HepG2 (cell line): Measurements from ENCODE around the gene SFXN5. TPM values are rescaled to one million over a fixed set of nuclear protein-coding genes. Genes with fewer than 3 reads are reported as not detected.

Experiments used
- ATAC-seq: fragments of 200-7000 bp; cut with Tn5 transposase; 3 replicates; pipeline ENCODE4 v1.9.1; 2020; ENCODE audit warnings: mild to moderate bottlenecking, moderate library complexity
- BruUV-seq: library from RNA; stranded (reverse); fragments of 400-500 nt; replicated peaks from 2 replicates; lab custom pipeline; 2021; lab: Mats Ljungman, UMichigan
- CTCF ChIA-PET: fragments of 300-600 bp; formaldehyde crosslinking; extraction: SDS; loops from one replicate; lab custom pipeline; 2021; ENCODE audit warnings: low total read pairs, inconsistent platforms, low intra/inter-chr PET ratio; lab: Yijun Ruan, JAX
- POLR2A ChIA-PET: fragments of 350-600 bp; sonication (Branson Sonifier 250); formaldehyde crosslinking; loops from one replicate; lab custom pipeline; 2020; ENCODE audit warnings: antibody characterized with exemption, inconsistent platforms; lab: Yijun Ruan, JAX
- DNase-seq: peaks from one replicate; pipeline ENCODE4 v3.0.0-alpha.2; 2015; ENCODE audit warnings: low spot score
- FAIRE-seq: peaks from 3 replicates; lab custom pipeline; 2011; peaks lifted over from hg19 to GRCh38; lab: Jason Lieb, UNC
- H2AFZ ChIP-seq: one replicate; pipeline ENCODE4 v1.6.1; 2011; ENCODE audit warnings: low read length, inconsistent platforms
- H3K27ac ChIP-seq: fragments of 300-600 bp; 3 replicates; pipeline ENCODE4 v1.8.0; 2011; ENCODE audit warnings: mixed run types, mild to moderate bottlenecking, mixed read lengths, low read length, inconsistent platforms; ENCODE audit not compliant: insufficient read depth; ENCODE audit errors: extremely low read length
- H3K27me3 ChIP-seq, 2 experiments: fragments of 200-600 bp in 1 of 2; 2 replicates in 1 of 2; 3 replicates in 1 of 2; pipeline versions ENCODE4 v1.6.0 to v1.8.0; 2011; ENCODE audit warnings: low read length in 2 of 2, mild to moderate bottlenecking in 2 of 2, moderate library complexity in 2 of 2, inconsistent platforms in 1 of 2; ENCODE audit not compliant: insufficient read depth in 2 of 2, control insufficient read depth in 1 of 2
- H3K36me3 ChIP-seq, 2 experiments: fragments of 200-600 bp in 1 of 2; replicated peaks in 1 of 2; 2 replicates in 1 of 2; 3 replicates in 1 of 2; pipeline versions ENCODE4 v1.5.1 to v1.8.0; 2011; ENCODE audit warnings: low read length in 2 of 2, inconsistent platforms in 1 of 2; ENCODE audit not compliant: insufficient read depth in 2 of 2, control insufficient read depth in 1 of 2
- H3K4me1 ChIP-seq: 2 replicates; pipeline ENCODE4 v1.5.1; 2012; ENCODE audit warnings: low read length, inconsistent platforms; ENCODE audit not compliant: insufficient read depth
- H3K4me2 ChIP-seq: 2 replicates; pipeline ENCODE4 v1.6.0; 2011; ENCODE audit warnings: low read depth, low read length, inconsistent platforms
- H3K4me3 ChIP-seq, 3 experiments: fragments of 200-600 bp in 1 of 3; sonication (generic), shearing (Covaris generic) in 1 of 3; replicated peaks in 1 of 3; 2 replicates each; pipeline ENCODE4 v1.5.1; 2011 to 2016; ENCODE audit warnings: low read length in 3 of 3, inconsistent platforms in 2 of 3, low read depth in 2 of 3, mild to moderate bottlenecking in 2 of 3, control low read depth in 1 of 3, mixed read lengths in 1 of 3; ENCODE audit not compliant: insufficient read depth in 1 of 3
- H3K79me2 ChIP-seq: one replicate; pipeline ENCODE4 v1.6.1; 2011; ENCODE audit warnings: low read length, inconsistent platforms; ENCODE audit not compliant: insufficient read depth
- H3K9ac ChIP-seq: 2 replicates; pipeline ENCODE4 v1.6.0; 2011; ENCODE audit warnings: mild to moderate bottlenecking, low read depth, low read length, inconsistent platforms; ENCODE audit not compliant: insufficient read depth
- H3K9me3 ChIP-seq: 2 replicates; pipeline ENCODE4 v1.5.1; 2012; ENCODE audit warnings: mild to moderate bottlenecking, low read length
- H4K20me1 ChIP-seq: 2 replicates; pipeline ENCODE4 v1.6.0; 2011; ENCODE audit warnings: inconsistent platforms, mild to moderate bottlenecking, low read length, moderate library complexity; ENCODE audit not compliant: insufficient read depth
- ATF7-NPFF ChIP-seq: sonication (generic); formaldehyde crosslinking; IDR thresholded peaks from 2 replicates; pipeline ENCODE4 v1.8.1; 2023; ENCODE audit warnings: mild to moderate bottlenecking, low read depth, missing genetic modification reagents, moderate library complexity
- CCDC6 ChIP-seq: sonication (generic); formaldehyde crosslinking; IDR thresholded peaks from 2 replicates; pipeline ENCODE4 v1.8.1; 2022; ENCODE audit warnings: mild to moderate bottlenecking, missing genetic modification reagents, moderate library complexity
- KDM5B ChIP-seq: sonication (generic); formaldehyde crosslinking; IDR thresholded peaks from 2 replicates; pipeline ENCODE4 v1.4.0; 2020; ENCODE audit warnings: missing genetic modification reagents, mild to moderate bottlenecking, borderline replicate concordance
- KLF6 ChIP-seq: IDR thresholded peaks from 2 replicates; pipeline ENCODE4 v1.8.0; 2016; ENCODE audit warnings: missing biosample characterization, missing genetic modification reagents
- MEIS2 ChIP-seq: sonication (generic); formaldehyde crosslinking; IDR thresholded peaks from 2 replicates; pipeline ENCODE4 v1.9.0; 2021; ENCODE audit warnings: mild to moderate bottlenecking, missing genetic modification reagents
- MTF2 ChIP-seq: sonication (generic); formaldehyde crosslinking; IDR thresholded peaks from 2 replicates; pipeline ENCODE4 v1.5.0; 2020; ENCODE audit warnings: missing genetic modification reagents, borderline replicate concordance
- THAP11 ChIP-seq: IDR thresholded peaks from 2 replicates; pipeline ENCODE4 v1.6.1; 2016; ENCODE audit warnings: missing biosample characterization, missing genetic modification reagents
- ZEB1 ChIP-seq: IDR thresholded peaks from 2 replicates; pipeline ENCODE4 v1.6.1; 2012; ENCODE audit warnings: mild to moderate bottlenecking, low read depth, inconsistent platforms; ENCODE audit not compliant: insufficient replicate concordance
- ZFAT ChIP-seq: sonication (generic); formaldehyde crosslinking; conservative IDR thresholded peaks from 2 replicates; pipeline ENCODE4 v1.8.1; 2023; ENCODE audit warnings: missing genetic modification reagents, inconsistent platforms
- ZKSCAN1 ChIP-seq: fragments of 150-350 bp; IDR thresholded peaks from 2 replicates; pipeline ENCODE4 v1.6.1; 2014; ENCODE audit warnings: low read length
- ZNF775 ChIP-seq: sonication (generic); formaldehyde crosslinking; IDR thresholded peaks from 2 replicates; pipeline ENCODE4 v1.4.0; 2020; ENCODE audit warnings: missing genetic modification reagents, mild to moderate bottlenecking, moderate library complexity, borderline replicate concordance
- WGBS: methylation state at CpG from one replicate; pipeline ENCODE4 v1.1.6; 2017; ENCODE audit warnings: low lambda C conversion rate; 5-methylcytosine and 5-hydroxymethylcytosine counted together
- in situ Hi-C: cut with HindIII; loops from 2 replicates; pipeline ENCODE4 v1.10.0; 2017; ENCODE audit warnings: low pct_unique_long_range_greater_than_20kb; ENCODE audit not compliant: extremely low pct_ligation_motif_present
- intact Hi-C: fragments of 100-400 bp; cut with micrococcal nuclease; formaldehyde crosslinking; loops from one replicate; pipeline ENCODE4 v1.10.0; 2022; ENCODE audit not compliant: unreplicated experiment
- polyA plus RNA-seq, 8 experiments: library from polyadenylated mRNA; depleted of rRNA in 3 of 8; stranded (reverse) in 7 of 8; unstranded in 1 of 8; fragments of >200 nt; fragmentation: Illumina TruSeq in 4 of 8; extraction: Trizol in 4 of 8; gene quantifications; 2 replicates each; pipeline versions ENCODE4 v1.2.1 to v1.2.3, GENCODE V29; 2011 to 2016; ENCODE audit warnings: low read depth in 4 of 8, missing spikeins in 1 of 8, mixed read lengths in 1 of 8; ENCODE audit not compliant: insufficient read depth in 1 of 8
- total RNA-seq, 5 experiments: library from RNA; depleted of rRNA; stranded (reverse); fragments of >200 nt; fragmentation: Illumina TruSeq; extraction: Trizol; gene quantifications; 2 replicates each; pipeline ENCODE4 v1.2.3, GENCODE V29; 2016; ENCODE audit warnings: low read depth in 1 of 5
- TF ChIP-seq, protein P1 (sequence below): IDR thresholded peaks from 2 replicates; pipeline ENCODE4 v1.6.1; 2018; ENCODE audit warnings: missing genetic modification reagents
- TF ChIP-seq, protein P2 (sequence below): sonication (generic); formaldehyde crosslinking; IDR thresholded peaks from 2 replicates; pipeline ENCODE4; 2020; ENCODE audit warnings: missing genetic modification reagents, mild to moderate bottlenecking, borderline replicate concordance

SFXN5 gene
- total and polyA plus RNA-seq, 2 of the 13 experiments (the other 11 are each of a cell fraction or from before 2014, with no cell fraction given) = 34.9 to 37.4 TPM

- ChIA-PET CTCF (interaction anchor here (1.9 kb wide), 2 partner anchors 69 to 75 kb away, joined by 5 to 8 read pairs; no protein-coding TSS in a partner anchor), POLR2A (no interaction called here)
- DNase-seq (no peak), ATAC-seq (no peak), FAIRE-seq (no peak)
- H3K4me1 ChIP-seq = peaks cover 34% of the 10 kb centered on the region
- H4K20me1 ChIP-seq = peaks cover 46% of the 10 kb centered on the region
- TF ChIP-seq ATF7-NPFF (no peak), KLF6 (no peak), CCDC6 (no peak), ZFAT (CRISPR knock-in tag) (no peak), ZNF775 (CRISPR knock-in tag) (no peak), ZKSCAN1 (no peak), ZEB1 (no peak), MTF2 (CRISPR knock-in tag) (no peak), THAP11 (CRISPR knock-in tag) (no peak), MEIS2 (CRISPR knock-in tag) (no peak), KDM5B (CRISPR knock-in tag) (no peak)
- TF ChIP-seq, protein P1, sequence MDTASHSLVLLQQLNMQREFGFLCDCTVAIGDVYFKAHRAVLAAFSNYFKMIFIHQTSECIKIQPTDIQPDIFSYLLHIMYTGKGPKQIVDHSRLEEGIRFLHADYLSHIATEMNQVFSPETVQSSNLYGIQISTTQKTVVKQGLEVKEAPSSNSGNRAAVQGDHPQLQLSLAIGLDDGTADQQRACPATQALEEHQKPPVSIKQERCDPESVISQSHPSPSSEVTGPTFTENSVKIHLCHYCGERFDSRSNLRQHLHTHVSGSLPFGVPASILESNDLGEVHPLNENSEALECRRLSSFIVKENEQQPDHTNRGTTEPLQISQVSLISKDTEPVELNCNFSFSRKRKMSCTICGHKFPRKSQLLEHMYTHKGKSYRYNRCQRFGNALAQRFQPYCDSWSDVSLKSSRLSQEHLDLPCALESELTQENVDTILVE (CRISPR knock-in tag) = no peak
- TF ChIP-seq, protein P2, sequence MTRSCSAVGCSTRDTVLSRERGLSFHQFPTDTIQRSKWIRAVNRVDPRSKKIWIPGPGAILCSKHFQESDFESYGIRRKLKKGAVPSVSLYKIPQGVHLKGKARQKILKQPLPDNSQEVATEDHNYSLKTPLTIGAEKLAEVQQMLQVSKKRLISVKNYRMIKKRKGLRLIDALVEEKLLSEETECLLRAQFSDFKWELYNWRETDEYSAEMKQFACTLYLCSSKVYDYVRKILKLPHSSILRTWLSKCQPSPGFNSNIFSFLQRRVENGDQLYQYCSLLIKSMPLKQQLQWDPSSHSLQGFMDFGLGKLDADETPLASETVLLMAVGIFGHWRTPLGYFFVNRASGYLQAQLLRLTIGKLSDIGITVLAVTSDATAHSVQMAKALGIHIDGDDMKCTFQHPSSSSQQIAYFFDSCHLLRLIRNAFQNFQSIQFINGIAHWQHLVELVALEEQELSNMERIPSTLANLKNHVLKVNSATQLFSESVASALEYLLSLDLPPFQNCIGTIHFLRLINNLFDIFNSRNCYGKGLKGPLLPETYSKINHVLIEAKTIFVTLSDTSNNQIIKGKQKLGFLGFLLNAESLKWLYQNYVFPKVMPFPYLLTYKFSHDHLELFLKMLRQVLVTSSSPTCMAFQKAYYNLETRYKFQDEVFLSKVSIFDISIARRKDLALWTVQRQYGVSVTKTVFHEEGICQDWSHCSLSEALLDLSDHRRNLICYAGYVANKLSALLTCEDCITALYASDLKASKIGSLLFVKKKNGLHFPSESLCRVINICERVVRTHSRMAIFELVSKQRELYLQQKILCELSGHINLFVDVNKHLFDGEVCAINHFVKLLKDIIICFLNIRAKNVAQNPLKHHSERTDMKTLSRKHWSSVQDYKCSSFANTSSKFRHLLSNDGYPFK = no peak
- H3K36me3 ChIP-seq = peaks cover 29 to 34% of the 10 kb centered on the region in 2 experiments
- no peak overlapping the region for H3K4me2 ChIP-seq
- no peaks in the 10 kb centered on the region for H3K9me3 ChIP-seq
- intact Hi-C loops (no loop called here), in situ Hi-C loops (loop anchor here (5.0 kb wide), 1 partner anchor 69 kb away; no protein-coding TSS in a partner anchor)
- no TSS peak for BruUV-seq
- no peak overlapping the region for H3K27ac ChIP-seq
- H3K4me3 ChIP-seq = no peak overlapping the region
- no peaks in the 10 kb centered on the region for H3K27me3 ChIP-seq
- peaks cover 12% of the 10 kb centered on the region for H3K79me2 ChIP-seq
- 97% methylated on average over 12 of the region's 12 CpGs for WGBS
- H2AFZ ChIP-seq = no peak overlapping the region
- H3K9ac ChIP-seq = no peak overlapping the region
These were observed 16.7 kb upstream of the SFXN5 start for GRCh38 chr2:73088211-73088610.
